OCI-LY1 (cell line): ENCODE measurements around the gene SOX15.

Experiments used
- EZH2 ChIP-seq: fragments of 200-600 bp; sonication (generic), shearing (Covaris generic); IDR thresholded peaks from 2 replicates; pipeline ENCODE4 v1.8.0; 2017; ENCODE audit warnings: borderline replicate concordance, mixed run types, mild to moderate bottlenecking, antibody characterized with exemption, low read length, moderate library complexity, mixed read lengths
- TF ChIP-seq, protein P1 (sequence below): fragments of 200-600 bp; sonication (generic), shearing (Covaris generic); IDR thresholded peaks from 2 replicates; pipeline ENCODE4 v1.5.1; 2017; ENCODE audit warnings: mild to moderate bottlenecking, antibody characterized with exemption, low read length, moderate library complexity, mixed read lengths

DNA sequence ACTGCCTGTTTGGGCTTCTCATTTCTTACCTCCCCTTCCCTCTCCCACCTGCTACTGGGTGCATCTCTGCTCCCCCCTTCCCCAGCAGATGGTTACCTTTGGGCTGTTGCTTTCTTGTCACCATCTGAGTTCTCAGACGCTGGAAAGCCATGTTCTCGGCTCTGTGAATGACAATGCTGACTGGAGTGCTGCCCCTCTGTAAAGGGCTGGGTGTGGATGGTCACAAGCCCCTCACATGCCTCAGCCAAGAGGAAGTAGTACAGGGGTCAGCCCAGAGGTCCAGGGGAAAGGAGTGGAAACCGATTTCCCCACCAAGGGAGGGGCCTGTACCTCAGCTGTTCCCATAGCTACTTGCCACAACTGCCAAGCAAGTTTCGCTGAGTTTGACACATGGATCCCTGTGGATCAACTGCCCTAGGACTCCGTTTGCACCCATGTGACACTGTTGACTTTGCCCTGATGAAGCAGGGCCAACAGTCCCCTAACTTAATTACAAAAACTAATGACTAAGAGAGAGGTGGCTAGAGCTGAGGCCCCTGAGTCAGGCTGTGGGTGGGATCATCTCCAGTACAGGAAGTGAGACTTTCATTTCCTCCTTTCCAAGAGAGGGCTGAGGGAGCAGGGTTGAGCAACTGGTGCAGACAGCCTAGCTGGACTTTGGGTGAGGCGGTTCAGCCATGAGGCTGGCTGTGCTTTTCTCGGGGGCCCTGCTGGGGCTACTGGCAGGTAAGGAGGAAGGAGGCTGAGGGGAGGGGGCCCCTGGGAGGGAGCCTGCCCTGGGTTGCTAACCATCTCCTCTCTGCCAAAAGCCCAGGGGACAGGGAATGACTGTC, 10.7 kb downstream of the SOX15 start, which contains the start of gene CD68:
- TF ChIP-seq, protein P1, sequence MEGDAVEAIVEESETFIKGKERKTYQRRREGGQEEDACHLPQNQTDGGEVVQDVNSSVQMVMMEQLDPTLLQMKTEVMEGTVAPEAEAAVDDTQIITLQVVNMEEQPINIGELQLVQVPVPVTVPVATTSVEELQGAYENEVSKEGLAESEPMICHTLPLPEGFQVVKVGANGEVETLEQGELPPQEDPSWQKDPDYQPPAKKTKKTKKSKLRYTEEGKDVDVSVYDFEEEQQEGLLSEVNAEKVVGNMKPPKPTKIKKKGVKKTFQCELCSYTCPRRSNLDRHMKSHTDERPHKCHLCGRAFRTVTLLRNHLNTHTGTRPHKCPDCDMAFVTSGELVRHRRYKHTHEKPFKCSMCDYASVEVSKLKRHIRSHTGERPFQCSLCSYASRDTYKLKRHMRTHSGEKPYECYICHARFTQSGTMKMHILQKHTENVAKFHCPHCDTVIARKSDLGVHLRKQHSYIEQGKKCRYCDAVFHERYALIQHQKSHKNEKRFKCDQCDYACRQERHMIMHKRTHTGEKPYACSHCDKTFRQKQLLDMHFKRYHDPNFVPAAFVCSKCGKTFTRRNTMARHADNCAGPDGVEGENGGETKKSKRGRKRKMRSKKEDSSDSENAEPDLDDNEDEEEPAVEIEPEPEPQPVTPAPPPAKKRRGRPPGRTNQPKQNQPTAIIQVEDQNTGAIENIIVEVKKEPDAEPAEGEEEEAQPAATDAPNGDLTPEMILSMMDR, result no peak
- no peak for TF ChIP-seq EZH2
